Dermis microvascular lymphatic vessel endothelial cell (primary cell): ENCODE measurements around the gene PPP6R1. TPM values are rescaled to one million over a fixed set of nuclear protein-coding genes. Genes with fewer than 3 reads are reported as not detected.
A peak's percentile ranks its signal among the peaks of the same experiment; 100 is the strongest.
"Not testable (repeated sequence)": the region's sequence is repeated elsewhere in the genome, so short reads cannot be mapped to it uniquely, and the experiment has no call there.

Source experiments
- DNase-seq, 2 donors: peaks; one replicate each; pipeline versions ENCODE4 v3.0.0 to v3.0.0-alpha.2; 2010; ENCODE audit warnings: low read depth in 2 of 2
- total RNA-seq: library from RNA; depleted of rRNA; stranded (reverse); fragments of >200 nt; gene quantifications from 2 replicates; pipeline ENCODE4 v1.2.1, GENCODE V29; 2014

Gene PPP6R1
- total RNA-seq, 1 donor from 2014 or later = 19.9 TPM

DNA sequence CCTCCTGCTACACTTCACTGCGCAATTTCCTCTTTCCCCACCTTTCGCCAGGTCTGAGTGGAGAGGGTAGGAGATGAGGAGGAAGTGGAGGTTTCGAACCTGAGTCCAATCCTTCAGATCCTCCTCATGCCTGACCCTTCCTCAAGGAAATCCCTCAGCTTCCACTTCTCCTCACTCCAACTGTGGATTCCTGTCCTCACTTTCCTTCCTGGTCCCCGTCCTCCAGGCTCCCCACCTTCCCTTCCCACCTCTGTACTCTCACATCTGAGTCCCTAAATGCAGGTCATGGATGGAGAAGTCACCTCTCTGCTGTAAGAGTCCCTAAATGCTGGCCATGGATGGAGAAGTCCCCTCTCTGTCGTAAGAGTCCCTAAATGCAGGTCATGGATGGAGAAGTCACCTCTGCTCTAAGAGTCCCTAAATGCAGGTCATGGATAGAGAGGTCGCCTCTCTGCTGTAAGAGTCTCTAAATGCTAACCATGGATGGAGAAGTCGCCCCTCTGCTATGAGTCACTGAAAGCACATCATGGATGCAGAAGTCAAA lies 33.3 kb downstream of the PPP6R1 start:
- DNase-seq = no peak

GRCh38 chr19:55224679-55225414 lies 34.0 kb downstream of the PPP6R1 start:
- DNase-seq = not testable (repeated sequence)

GRCh38 chr19:55224038-55224665 lies 34.7 kb downstream of the PPP6R1 start:
- DNase-seq = no peak

- DNase-seq = no peak
Measured at GRCh38 chr19:55223291-55224037, 35.4 kb downstream of the PPP6R1 start.

DNA sequence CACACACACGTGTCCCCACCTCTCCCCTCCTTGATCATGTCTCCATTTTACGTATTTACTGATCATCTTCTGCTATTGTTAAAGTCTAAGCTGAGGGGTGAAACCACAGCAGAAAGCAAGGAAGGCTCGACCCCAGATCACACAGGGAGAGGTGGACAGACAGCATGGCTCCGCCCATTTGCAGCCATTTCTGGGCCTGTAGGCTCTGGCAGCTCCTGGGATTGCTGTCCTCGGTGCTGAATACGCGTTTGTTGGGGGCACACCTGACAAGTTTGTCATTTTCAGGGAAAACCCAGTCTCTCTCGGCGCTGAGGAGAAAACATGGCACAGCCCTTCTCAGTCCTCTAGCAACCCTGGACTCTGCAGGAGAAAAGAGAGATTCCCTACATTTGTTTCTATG lies 38.3 kb downstream of the PPP6R1 start:
- no peak for DNase-seq

DNA sequence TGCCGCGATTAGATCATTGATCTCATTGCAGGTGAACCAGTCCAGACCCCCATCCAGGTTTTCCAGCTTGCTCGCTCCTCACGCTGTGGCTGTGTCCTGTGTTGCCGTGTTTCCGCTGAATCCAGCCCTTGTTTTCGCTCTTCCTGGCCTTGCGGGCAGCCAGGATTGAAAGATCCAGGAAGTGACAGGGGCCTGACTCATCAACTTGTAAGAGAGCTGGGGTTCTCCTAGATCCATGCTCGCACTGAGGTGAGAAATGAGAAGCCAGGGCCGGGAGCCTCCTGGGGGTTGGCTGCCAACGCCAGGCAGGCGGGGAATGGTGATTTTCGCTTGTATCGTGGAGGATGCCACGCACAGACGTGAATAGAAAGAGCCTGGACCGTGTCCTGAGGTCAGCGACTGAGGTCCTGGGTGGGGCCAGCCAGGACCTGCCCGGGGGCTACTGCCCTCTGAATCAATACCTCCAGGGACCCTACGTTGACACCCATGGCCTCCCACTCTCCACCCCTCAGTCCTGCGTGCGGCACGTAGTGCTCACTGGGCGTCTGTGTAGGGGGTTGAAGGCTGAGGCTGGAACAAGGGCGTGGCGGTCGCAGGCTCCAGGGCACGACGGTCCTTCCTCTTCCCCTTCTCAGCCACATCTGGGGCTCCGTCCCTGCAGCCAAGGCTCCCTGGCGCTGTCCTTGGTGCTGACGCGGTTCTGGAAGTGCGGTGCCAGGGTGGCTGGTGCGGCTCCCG lies 42.2 kb downstream of the PPP6R1 start:
- DNase-seq = peak; percentile 92 to 98

- DNase-seq = no peak
Measured at GRCh38 chr19:55213547-55213946, 45.3 kb downstream of the PPP6R1 start.

DNA sequence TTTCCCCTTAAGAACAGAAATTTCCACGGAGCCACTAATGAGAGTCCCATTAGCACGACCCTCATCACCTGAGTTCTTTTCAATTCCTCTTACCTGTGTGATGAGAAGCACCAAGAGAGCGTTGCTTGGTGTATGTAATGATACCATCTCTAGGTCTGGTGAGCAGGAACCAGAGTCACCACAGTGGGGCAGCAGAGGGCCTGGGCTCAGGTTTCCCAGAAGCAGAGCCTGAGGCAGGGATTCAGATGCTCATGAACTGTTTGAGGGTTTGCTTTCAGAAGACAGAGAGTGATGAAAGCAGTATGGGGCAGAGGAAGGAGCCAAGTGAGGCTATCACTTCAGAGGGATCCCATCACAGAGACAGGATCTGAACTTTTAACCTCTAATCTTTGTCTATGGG lies 46.4 kb downstream of the PPP6R1 start:
- peak in 1 of 2 donors; percentile 27 for DNase-seq

GRCh38 chr19:55209693-55210472 lies 48.9 kb downstream of the PPP6R1 start:
- DNase-seq = peak in 1 of 2 donors; percentile 70

- no peak for DNase-seq
Measured at GRCh38 chr19:55208880-55209692, 49.7 kb downstream of the PPP6R1 start, which contains the start of gene PTPRH. TSS of gene PTPRH (minus strand) at chr19:55209501. CDS start at chr19:55209433, 68 bp downstream.

DNA sequence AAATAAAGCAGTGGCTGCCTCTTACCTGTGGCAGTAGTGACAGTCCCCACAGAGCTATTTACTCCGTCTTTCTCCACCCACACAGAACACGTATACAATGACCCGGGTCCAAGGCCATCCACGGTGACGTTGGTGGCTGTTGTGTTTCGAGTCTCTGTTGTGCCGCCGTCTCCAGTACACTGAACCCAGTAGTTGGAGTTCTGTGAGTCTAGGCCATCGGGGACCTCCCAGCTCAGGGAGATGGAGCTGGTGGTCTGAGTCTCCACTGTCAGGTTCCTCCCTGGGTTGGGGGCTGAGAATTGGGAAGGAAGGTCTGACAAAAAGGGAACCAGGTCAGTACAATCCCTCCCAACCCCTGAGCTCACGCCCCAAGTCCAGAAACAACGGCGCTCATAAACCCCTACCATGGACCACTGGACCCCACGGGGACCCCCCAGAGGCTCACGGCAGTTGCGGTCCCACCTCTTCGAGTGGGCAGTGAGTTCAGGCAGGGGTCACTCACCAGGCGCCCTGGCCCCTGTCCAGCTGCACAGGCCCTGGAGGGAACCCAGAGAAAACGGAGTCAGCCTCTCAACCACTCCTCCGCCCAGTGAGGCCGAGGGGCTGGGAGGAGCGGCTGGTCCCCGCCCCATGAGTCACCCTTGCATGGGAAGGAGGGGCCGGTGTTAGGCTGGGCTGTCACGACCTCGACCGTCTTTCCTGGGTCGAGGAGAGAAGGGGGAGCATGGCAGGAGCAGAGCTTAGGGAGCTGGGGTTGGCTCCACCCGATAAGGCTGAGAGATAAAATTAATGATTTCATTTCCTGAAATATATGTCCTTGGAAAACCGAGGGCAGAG lies 51.9 kb downstream of the PPP6R1 start:
- DNase-seq = peak in 1 of 2 donors; percentile 75

- peak in 1 of 2 donors; percentile 24 for DNase-seq
Measured at GRCh38 chr19:55202199-55202598, 56.6 kb downstream of the PPP6R1 start.

- DNase-seq = no peak
Measured at GRCh38 chr19:55199620-55200204, 59.1 kb downstream of the PPP6R1 start.

DNA sequence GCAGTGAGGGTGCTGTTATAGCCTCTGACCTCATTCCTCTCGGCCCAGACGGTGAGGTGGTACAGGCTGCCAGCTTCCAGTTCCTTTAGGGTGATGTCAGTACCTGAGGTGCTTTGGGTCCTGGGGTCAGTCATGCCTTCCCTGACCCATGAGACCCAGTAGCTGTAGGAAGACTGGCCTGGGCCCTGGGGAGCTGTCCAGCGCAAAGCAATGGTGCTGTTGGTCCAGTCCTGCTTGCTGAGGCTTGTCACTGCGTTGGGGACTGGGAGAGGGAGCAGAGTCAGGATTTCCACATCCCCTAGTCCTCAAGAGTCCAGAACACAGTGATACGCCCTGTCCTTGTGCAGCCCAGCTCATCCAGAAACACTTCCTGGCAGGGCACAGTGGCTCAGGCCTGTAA lies 60.2 kb downstream of the PPP6R1 start:
- DNase-seq = no peak

DNA sequence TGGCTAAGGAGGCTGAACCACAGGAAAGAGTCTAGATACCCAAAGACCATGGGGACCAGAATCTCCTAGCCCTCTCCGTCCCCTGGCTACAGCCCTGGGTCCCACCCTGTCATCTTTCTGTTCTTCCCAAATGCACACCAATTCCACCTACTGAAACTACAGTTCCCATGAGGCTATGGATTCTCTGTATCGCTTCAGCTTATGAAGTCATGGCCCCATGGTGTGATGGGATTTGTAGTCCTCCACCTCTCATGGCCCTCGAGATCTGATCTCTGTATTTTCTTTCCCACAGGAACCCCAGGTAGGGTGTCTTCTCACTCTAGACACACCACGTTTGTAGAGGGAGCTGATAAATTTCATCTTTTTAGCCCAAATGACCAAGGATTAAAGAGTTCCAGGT lies 61.3 kb downstream of the PPP6R1 start:
- DNase-seq = no peak

DNA sequence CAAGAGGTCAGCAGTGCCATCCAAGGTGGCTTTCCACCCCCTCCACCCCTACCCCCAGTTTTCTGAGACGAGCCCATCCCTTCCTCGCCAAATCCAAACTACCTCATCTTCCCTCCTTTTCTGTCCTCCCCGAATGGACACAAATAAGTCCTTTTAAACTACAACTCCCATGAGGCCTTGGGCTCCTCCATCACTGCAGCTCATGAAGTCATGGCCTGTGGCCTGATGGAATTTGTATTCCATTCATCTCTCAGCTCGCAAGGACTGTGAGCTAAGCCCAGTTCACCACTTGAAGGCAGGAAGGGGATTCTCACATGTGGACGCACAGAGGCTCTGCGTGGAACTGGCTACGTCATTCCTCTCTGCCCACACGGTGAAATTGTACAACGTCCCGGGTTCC lies 62.0 kb downstream of the PPP6R1 start:
- no peak for DNase-seq

DNA sequence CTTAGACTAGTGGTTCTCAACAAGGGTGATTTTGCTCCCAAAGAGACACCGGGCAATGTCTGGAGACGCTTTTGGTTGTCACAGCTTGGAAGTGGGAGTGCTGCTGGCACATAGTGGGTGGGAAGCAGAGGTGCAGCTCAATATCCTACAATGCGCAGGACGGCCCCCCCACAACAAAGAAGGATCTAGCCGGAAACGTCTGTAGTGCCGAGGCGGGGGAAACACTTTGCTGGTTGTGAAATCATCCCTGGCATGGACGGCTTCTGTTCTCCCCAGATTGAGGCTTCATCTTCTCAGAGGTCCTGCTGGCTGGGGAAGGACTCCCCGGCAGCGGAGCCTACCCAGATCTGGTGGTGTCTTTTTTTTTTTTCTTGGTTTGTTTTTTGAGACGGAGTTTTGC lies 65.3 kb downstream of the PPP6R1 start:
- no peak for DNase-seq

- peak; percentile 54 to 82 for DNase-seq
Measured at GRCh38 chr19:55189403-55189835, 69.4 kb downstream of the PPP6R1 start.
